GM12878 (cell line): ENCODE measurements around the gene SPAG16. TPM values are rescaled to one million over a fixed set of nuclear protein-coding genes. Genes with fewer than 3 reads are reported as not detected.

ENCODE experiments used
- ATAC-seq: fragments of 200-7000 bp; cut with Tn5 transposase; 3 replicates; pipeline ENCODE4 v1.9.1; 2020; ENCODE audit warnings: mild to moderate bottlenecking, moderate library complexity
- BruUV-seq: library from RNA; stranded (reverse); fragments of 400-500 nt; replicated peaks from 2 replicates; lab custom pipeline; 2021; lab: Mats Ljungman, UMichigan
- CTCF ChIA-PET: fragments of 300-600 bp; sonication (Branson Sonifier 250); formaldehyde crosslinking; extraction: SDS; loops from one replicate; lab custom pipeline; 2021; ENCODE audit warnings: inconsistent platforms; lab: Yijun Ruan, JAX
- POLR2A ChIA-PET: fragments of 350-600 bp; formaldehyde crosslinking; extraction: SDS; loops from one replicate; lab custom pipeline; 2021; ENCODE audit warnings: inconsistent platforms; lab: Charles Lee
- RAD21 ChIA-PET: fragments of 300-600 bp; sonication (Branson Sonifier 250); formaldehyde crosslinking; loops from one replicate; lab custom pipeline; 2023; ENCODE audit warnings: antibody characterized with exemption; ENCODE audit not compliant: unreplicated experiment; lab: Charles Lee
- SMC1A ChIA-PET: fragments of 300-600 bp; sonication (Branson Sonifier 250); formaldehyde crosslinking; loops from one replicate; lab custom pipeline; 2023; ENCODE audit not compliant: unreplicated experiment, uncharacterized antibody; lab: Charles Lee
- DNase-seq: peaks from one replicate; pipeline ENCODE4 v3.0.0-alpha.2; 2011; ENCODE audit warnings: low read depth, low spot score
- FAIRE-seq: peaks from 3 replicates; lab custom pipeline; 2011; peaks lifted over from hg19 to GRCh38; lab: Jason Lieb, UNC
- H2AFZ ChIP-seq: 2 replicates; pipeline ENCODE4 v1.6.0; 2011; ENCODE audit warnings: low read depth, low read length, control low read depth; ENCODE audit not compliant: control insufficient read depth
- H3K27ac ChIP-seq: 2 replicates; pipeline ENCODE4 v1.5.1; 2011; ENCODE audit warnings: control low read depth; ENCODE audit not compliant: control insufficient read depth, insufficient read depth
- H3K27me3 ChIP-seq, 2 experiments: replicated peaks in 1 of 2; 2 replicates each; pipeline versions ENCODE4 v1.6.0 to v1.6.1; 2011; ENCODE audit warnings: low read length in 1 of 2; ENCODE audit not compliant: control insufficient read depth in 2 of 2, insufficient read depth in 2 of 2
- H3K36me3 ChIP-seq, 2 experiments: 2 replicates each; pipeline ENCODE4 v1.5.1; 2011; ENCODE audit warnings: low read length in 1 of 2; ENCODE audit not compliant: control insufficient read depth in 2 of 2, insufficient read depth in 2 of 2
- H3K4me1 ChIP-seq: 2 replicates; pipeline ENCODE4 v1.6.1; 2011; ENCODE audit warnings: mild to moderate bottlenecking, low read length, moderate library complexity, mixed read lengths; ENCODE audit not compliant: control insufficient read depth, insufficient read depth
- H3K4me2 ChIP-seq: 2 replicates; pipeline ENCODE4 v1.6.0; 2011; ENCODE audit warnings: control low read depth; ENCODE audit not compliant: control insufficient read depth, insufficient read depth
- H3K4me3 ChIP-seq: fragments of 200-600 bp; sonication (generic); 2 replicates; pipeline ENCODE4 v1.5.1; 2016
- H3K79me2 ChIP-seq: 2 replicates; pipeline ENCODE4 v1.6.0; 2011; ENCODE audit warnings: low read length; ENCODE audit not compliant: control insufficient read depth, insufficient read depth
- H3K9ac ChIP-seq: 2 replicates; pipeline ENCODE4 v1.8.0; 2011; ENCODE audit warnings: low read length, control low read depth, mixed read lengths; ENCODE audit not compliant: control insufficient read depth, insufficient read depth
- H3K9me3 ChIP-seq: replicated peaks from 3 replicates; pipeline ENCODE4 v1.5.1; 2011; ENCODE audit warnings: mild to moderate bottlenecking, low read length; ENCODE audit not compliant: control insufficient read depth, insufficient read depth
- H4K20me1 ChIP-seq: 2 replicates; pipeline ENCODE4 v1.6.0; 2011; ENCODE audit not compliant: control insufficient read depth, insufficient read depth
- FOXK2 ChIP-seq: fragments of 450-650 bp; IDR thresholded peaks from 2 replicates; pipeline ENCODE4 v1.6.1; 2017; ENCODE audit warnings: mild to moderate bottlenecking, moderate library complexity
- FOXM1 ChIP-seq: IDR thresholded peaks from 2 replicates; pipeline ENCODE4 v1.6.1; 2012; ENCODE audit warnings: low read depth, mild to moderate bottlenecking, inconsistent platforms, low read length, moderate library complexity
- HCFC1 ChIP-seq: fragments of 150-350 bp; IDR thresholded peaks from 2 replicates; pipeline ENCODE4 v1.6.1; 2014; ENCODE audit warnings: low read length
- JUNB ChIP-seq: IDR thresholded peaks from 2 replicates; pipeline ENCODE4 v1.6.1; 2016; ENCODE audit warnings: antibody characterized with exemption, mild to moderate bottlenecking
- MYC ChIP-seq: IDR thresholded peaks from 2 replicates; pipeline ENCODE4 v1.6.1; 2011; ENCODE audit warnings: mild to moderate bottlenecking, low read length, moderate library complexity, inconsistent platforms; ENCODE audit not compliant: insufficient read depth, insufficient replicate concordance, insufficient read length, severe bottlenecking
- NR2C1 ChIP-seq: fragments of 450-650 bp; IDR thresholded peaks from 2 replicates; pipeline ENCODE4 v1.6.1; 2017; ENCODE audit warnings: antibody characterized with exemption, mild to moderate bottlenecking, moderate library complexity
- POU2F2 ChIP-seq: IDR thresholded peaks from 3 replicates; pipeline ENCODE4 v1.6.1; 2011; ENCODE audit warnings: low read depth, mild to moderate bottlenecking, low read length, borderline replicate concordance
- RELA ChIP-seq: fragments of 450-650 bp; IDR thresholded peaks from 2 replicates; pipeline ENCODE4 v1.8.0; 2014; ENCODE audit warnings: borderline replicate concordance; ENCODE audit not compliant: partially characterized antibody
- RFX5 ChIP-seq: IDR thresholded peaks from 2 replicates; pipeline ENCODE4 v1.6.1; 2011; ENCODE audit warnings: low read depth, low read length, improper control_type of control experiment
- WRNIP1 ChIP-seq: IDR thresholded peaks from 2 replicates; pipeline ENCODE4 v1.6.1; 2011; ENCODE audit warnings: low read depth, low read length, improper control_type of control experiment, borderline replicate concordance
- ZNF622 ChIP-seq: fragments of 450-650 bp; IDR thresholded peaks from 2 replicates; pipeline ENCODE4 v1.6.1; 2017; ENCODE audit warnings: mild to moderate bottlenecking, inconsistent platforms
- WGBS: methylation state at CpG from one replicate; pipeline ENCODE4 v1.1.6; 2016; ENCODE audit warnings: low lambda C conversion rate; ENCODE audit not compliant: insufficient replicate concordance, insufficient coverage; ENCODE audit errors: missing lambda C conversion rate; 5-methylcytosine and 5-hydroxymethylcytosine counted together
- in situ Hi-C: fragments of 300-500 bp; cut with MboI; formaldehyde crosslinking; loops from 9 replicates; pipeline ENCODE4 v1.14.3; 2018; ENCODE audit warnings: mixed read lengths
- intact Hi-C: fragments of 100-400 bp; cut with micrococcal nuclease; formaldehyde crosslinking; loops from one replicate; pipeline ENCODE4 v1.14.2; 2022; ENCODE audit not compliant: unreplicated experiment
- polyA plus RNA-seq, 11 experiments: library from polyadenylated mRNA; depleted of rRNA in 4 of 11; unstranded in 6 of 11; stranded (reverse) in 5 of 11; fragments of >200 nt; fragmentation: Nextera tagmentation in 4 of 11; fragmentation: Illumina TruSeq in 1 of 11; extraction: Ambion mirVana in 4 of 11; extraction: Trizol in 1 of 11; gene quantifications; 1 replicate in 1 of 11; 2 replicates in 10 of 11; pipeline versions ENCODE4 v1.2.1 to v1.2.3, GENCODE V29; 2011 to 2016; ENCODE audit warnings: inconsistent platforms in 2 of 11, missing spikeins in 2 of 11, low read depth in 1 of 11
- total RNA-seq, 4 experiments: library from RNA; depleted of rRNA in 3 of 4; stranded (reverse); fragments of >200 nt in 3 of 4; fragmentation: Illumina TruSeq in 1 of 4; extraction: Trizol in 1 of 4; gene quantifications; 2 replicates each; pipeline versions ENCODE4 v1.2.1 to v1.2.3, GENCODE V29; 2013 to 2021
- TF ChIP-seq, protein P1 (sequence below): IDR thresholded peaks from 2 replicates; pipeline ENCODE4 v1.6.1; 2012; ENCODE audit warnings: low read depth, low read length, improper control_type of control experiment
- TF ChIP-seq, protein P2 (sequence below): IDR thresholded peaks from 2 replicates; pipeline ENCODE4 v1.6.1; 2012; ENCODE audit warnings: mild to moderate bottlenecking, low read depth, low read length

Gene SPAG16
- total and polyA plus RNA-seq, 10 of the 15 experiments (the other 5 are each of a cell fraction or from before 2014, with no cell fraction given), result 6.0 to 25.0 (median 15.2) TPM

DNA sequence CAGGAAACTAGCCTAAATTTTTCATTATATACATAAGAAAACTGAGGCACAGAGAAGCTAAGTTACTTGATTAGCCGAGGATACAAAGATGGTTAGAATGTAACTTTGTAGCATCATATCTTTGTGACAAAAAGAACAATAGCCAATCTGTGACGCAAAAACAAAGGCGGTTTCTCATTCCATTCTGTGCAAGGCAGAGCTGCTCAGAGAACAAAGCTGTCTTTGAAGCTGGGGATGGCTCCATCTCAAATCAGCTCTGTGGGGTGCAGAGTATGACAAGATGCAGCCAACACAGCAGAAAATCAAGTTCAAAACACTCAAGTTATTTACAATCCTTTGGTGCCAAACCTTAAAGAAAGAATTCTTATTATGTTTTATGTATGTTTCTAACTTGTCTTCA lies 1044.7 kb downstream of the SPAG16 start:
- DNase-seq (no peak), FAIRE-seq (no peak), ATAC-seq (no peak)
- ChIA-PET CTCF (interaction anchor here (1.5 kb wide), 1 partner anchor 19 kb away, joined by 3 read pairs; no protein-coding TSS in a partner anchor), POLR2A (no interaction called here), SMC1A (no interaction called here), RAD21 (no interaction called here)
- no peaks in the 10 kb centered on the region for H3K36me3 ChIP-seq
- H2AFZ ChIP-seq, result no peak overlapping the region
- H3K79me2 ChIP-seq, result no peaks in the 10 kb centered on the region
- H3K27ac ChIP-seq, result no peak overlapping the region
- in situ Hi-C loops, result no loop called here
- no peaks in the 10 kb centered on the region for H4K20me1 ChIP-seq
- intact Hi-C loops, result no loop called here
- 66% methylated on average over 3 of the region's 3 CpGs for WGBS
- TF ChIP-seq HCFC1 (no peak), FOXM1 (no peak), ZNF622 (no peak), RELA (no peak), MYC (no peak), FOXK2 (no peak), JUNB (no peak), RFX5 (no peak), NR2C1 (no peak), POU2F2 (no peak), WRNIP1 (no peak)
- TF ChIP-seq, protein P1, sequence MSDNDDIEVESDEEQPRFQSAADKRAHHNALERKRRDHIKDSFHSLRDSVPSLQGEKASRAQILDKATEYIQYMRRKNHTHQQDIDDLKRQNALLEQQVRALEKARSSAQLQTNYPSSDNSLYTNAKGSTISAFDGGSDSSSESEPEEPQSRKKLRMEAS, result no peak
- TF ChIP-seq, protein P2, sequence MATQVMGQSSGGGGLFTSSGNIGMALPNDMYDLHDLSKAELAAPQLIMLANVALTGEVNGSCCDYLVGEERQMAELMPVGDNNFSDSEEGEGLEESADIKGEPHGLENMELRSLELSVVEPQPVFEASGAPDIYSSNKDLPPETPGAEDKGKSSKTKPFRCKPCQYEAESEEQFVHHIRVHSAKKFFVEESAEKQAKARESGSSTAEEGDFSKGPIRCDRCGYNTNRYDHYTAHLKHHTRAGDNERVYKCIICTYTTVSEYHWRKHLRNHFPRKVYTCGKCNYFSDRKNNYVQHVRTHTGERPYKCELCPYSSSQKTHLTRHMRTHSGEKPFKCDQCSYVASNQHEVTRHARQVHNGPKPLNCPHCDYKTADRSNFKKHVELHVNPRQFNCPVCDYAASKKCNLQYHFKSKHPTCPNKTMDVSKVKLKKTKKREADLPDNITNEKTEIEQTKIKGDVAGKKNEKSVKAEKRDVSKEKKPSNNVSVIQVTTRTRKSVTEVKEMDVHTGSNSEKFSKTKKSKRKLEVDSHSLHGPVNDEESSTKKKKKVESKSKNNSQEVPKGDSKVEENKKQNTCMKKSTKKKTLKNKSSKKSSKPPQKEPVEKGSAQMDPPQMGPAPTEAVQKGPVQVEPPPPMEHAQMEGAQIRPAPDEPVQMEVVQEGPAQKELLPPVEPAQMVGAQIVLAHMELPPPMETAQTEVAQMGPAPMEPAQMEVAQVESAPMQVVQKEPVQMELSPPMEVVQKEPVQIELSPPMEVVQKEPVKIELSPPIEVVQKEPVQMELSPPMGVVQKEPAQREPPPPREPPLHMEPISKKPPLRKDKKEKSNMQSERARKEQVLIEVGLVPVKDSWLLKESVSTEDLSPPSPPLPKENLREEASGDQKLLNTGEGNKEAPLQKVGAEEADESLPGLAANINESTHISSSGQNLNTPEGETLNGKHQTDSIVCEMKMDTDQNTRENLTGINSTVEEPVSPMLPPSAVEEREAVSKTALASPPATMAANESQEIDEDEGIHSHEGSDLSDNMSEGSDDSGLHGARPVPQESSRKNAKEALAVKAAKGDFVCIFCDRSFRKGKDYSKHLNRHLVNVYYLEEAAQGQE, result no peak
- H3K4me1 ChIP-seq, result no peaks in the 10 kb centered on the region
- no peak overlapping the region for H3K4me2 ChIP-seq
- no peaks in the 10 kb centered on the region for H3K27me3 ChIP-seq
- no peaks in the 10 kb centered on the region for H3K9me3 ChIP-seq
- no peak overlapping the region for H3K4me3 ChIP-seq
- no TSS peak for BruUV-seq
- no peak overlapping the region for H3K9ac ChIP-seq
